ENCODE data around the gene CROCC. TPM values are rescaled to one million over a fixed set of nuclear protein-coding genes. Genes with fewer than 3 reads are reported as not detected.
"Not testable (repeated sequence)": the region's sequence is repeated elsewhere in the genome, so short reads cannot be mapped to it uniquely, and the experiment has no call there.

The CROCC gene
- total RNA-seq, 1 experiment from 2014 or later: 30.2 TPM

DNA sequence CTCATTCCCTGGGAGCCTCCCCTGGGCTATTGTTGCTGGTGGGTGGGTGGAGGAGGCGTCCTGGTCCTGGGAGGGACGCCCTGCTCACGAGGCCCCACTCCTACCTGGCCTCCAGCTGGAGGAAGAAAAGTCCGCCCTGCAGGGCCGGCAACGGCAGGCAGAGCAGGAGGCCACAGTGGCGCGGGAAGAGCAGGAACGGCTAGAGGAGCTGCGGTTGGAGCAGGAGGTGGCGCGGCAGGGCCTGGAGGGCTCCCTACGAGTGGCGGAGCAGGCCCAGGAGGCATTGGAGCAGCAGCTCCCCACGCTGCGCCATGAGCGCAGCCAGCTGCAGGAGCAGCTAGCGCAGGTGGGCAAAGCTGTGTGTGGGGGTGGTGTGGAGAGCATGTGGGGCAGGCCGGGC is 24.9 kb downstream of the CROCC start:
- CTCF ChIA-PET: no interaction called here
- TF ChIP-seq, protein P1, sequence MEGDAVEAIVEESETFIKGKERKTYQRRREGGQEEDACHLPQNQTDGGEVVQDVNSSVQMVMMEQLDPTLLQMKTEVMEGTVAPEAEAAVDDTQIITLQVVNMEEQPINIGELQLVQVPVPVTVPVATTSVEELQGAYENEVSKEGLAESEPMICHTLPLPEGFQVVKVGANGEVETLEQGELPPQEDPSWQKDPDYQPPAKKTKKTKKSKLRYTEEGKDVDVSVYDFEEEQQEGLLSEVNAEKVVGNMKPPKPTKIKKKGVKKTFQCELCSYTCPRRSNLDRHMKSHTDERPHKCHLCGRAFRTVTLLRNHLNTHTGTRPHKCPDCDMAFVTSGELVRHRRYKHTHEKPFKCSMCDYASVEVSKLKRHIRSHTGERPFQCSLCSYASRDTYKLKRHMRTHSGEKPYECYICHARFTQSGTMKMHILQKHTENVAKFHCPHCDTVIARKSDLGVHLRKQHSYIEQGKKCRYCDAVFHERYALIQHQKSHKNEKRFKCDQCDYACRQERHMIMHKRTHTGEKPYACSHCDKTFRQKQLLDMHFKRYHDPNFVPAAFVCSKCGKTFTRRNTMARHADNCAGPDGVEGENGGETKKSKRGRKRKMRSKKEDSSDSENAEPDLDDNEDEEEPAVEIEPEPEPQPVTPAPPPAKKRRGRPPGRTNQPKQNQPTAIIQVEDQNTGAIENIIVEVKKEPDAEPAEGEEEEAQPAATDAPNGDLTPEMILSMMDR (conservative IDR thresholded peaks at IDR 0.05; ENCODE audit: low read depth, low read length): no peak
- no peak for TF ChIP-seq EZH2 (IDR thresholded peaks at IDR 0.05; ENCODE audit: borderline replicate concordance, low read depth, low read length, poor library complexity, severe bottlenecking)
- intact Hi-C loops (cut with micrococcal nuclease; ENCODE audit: unreplicated experiment): no loop called here
- Histone ChIP-seq H3K27ac (ENCODE audit: low read depth, low read length, poor library complexity, severe bottlenecking) (no peak overlapping the region), H3K9me3 (ENCODE audit: low read depth, low read length, poor library complexity, severe bottlenecking) (no peaks in the 10 kb centered on the region), H3K4me1 (ENCODE audit: insufficient read depth, low read length, poor library complexity, severe bottlenecking) (no peaks in the 10 kb centered on the region), H3K27me3 (replicated peaks; ENCODE audit: insufficient read depth, low read depth, low read length, poor library complexity) (no peaks in the 10 kb centered on the region), H3K4me3 (ENCODE audit: low read depth, low read length, poor library complexity, severe bottlenecking) (no peak overlapping the region), H3K36me3 (ENCODE audit: insufficient read depth, low read length, poor library complexity, severe bottlenecking) (no peaks in the 10 kb centered on the region)
- POLR2A ChIA-PET (ENCODE audit: low non-redundant PET): no interaction called here
- BruUV-seq (replicated peaks): no TSS peak
- no peak for DNase-seq (ENCODE audit: low spot score)

DNA sequence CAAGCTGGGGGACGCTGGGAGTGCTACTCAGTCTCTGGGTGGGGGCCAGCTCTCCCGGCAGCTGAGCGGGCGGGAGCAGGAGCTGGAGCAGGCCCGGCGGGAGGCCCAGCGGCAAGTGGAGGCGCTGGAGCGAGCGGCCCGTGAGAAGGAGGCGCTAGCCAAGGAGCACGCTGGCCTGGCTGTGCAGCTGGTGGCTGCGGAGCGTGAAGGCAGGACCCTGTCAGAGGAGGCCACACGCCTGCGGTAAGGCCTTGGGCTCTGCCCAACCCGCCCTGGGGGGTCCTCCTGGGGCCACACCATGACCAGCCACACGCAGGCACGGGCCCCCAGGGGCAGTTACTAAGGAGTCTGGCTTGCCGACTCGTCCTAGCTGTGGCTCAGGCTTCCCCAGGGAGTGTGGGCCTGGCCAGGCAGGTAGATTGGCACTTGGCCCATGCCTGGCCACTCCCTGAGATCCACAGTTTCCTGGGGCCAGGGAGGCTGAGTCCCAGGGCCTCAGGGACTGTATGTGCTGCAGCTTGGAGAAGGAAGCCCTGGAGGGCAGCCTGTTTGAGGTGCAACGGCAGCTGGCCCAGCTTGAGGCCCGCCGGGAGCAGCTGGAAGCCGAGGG is 26.7 kb downstream of the CROCC start:
- DNase-seq (ENCODE audit: low spot score); H3K9me3 ChIP-seq (ENCODE audit: low read depth, low read length, poor library complexity, severe bottlenecking); H3K4me3 ChIP-seq (ENCODE audit: low read depth, low read length, poor library complexity, severe bottlenecking); H3K36me3 ChIP-seq (ENCODE audit: insufficient read depth, low read length, poor library complexity, severe bottlenecking); POLR2A ChIA-PET (ENCODE audit: low non-redundant PET); intact Hi-C loops (cut with micrococcal nuclease; ENCODE audit: unreplicated experiment); BruUV-seq (replicated peaks); H3K27me3 ChIP-seq (replicated peaks; ENCODE audit: insufficient read depth, low read depth, low read length, poor library complexity); H3K27ac ChIP-seq (ENCODE audit: low read depth, low read length, poor library complexity, severe bottlenecking); H3K4me1 ChIP-seq (ENCODE audit: insufficient read depth, low read length, poor library complexity, severe bottlenecking); CTCF ChIA-PET: not testable (repeated sequence)

DNA sequence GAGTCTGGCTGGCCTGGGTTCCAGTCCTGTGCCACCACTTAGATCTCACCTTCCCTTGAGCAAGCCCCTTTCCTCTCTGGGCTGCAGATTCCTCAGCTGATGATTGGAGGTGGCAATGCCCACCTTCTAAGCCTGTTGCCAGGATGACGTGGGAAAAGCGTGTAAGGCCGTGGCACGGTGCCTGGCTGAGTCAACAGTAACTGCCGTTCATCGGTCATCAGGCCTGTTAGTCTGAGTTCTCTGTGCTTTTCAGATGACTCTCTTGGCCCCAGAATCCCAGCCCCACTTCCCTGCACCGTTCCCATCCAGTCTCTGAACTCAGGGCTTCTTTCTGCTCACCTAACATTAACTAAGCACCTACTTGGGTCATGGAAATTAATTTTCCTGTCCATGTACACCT is 27.3 kb downstream of the CROCC start:
- H3K9me3 ChIP-seq (ENCODE audit: low read depth, low read length, poor library complexity, severe bottlenecking); DNase-seq (ENCODE audit: low spot score); BruUV-seq (replicated peaks); H3K27ac ChIP-seq (ENCODE audit: low read depth, low read length, poor library complexity, severe bottlenecking); H3K4me1 ChIP-seq (ENCODE audit: insufficient read depth, low read length, poor library complexity, severe bottlenecking); H3K27me3 ChIP-seq (replicated peaks; ENCODE audit: insufficient read depth, low read depth, low read length, poor library complexity); POLR2A ChIA-PET (ENCODE audit: low non-redundant PET); H3K36me3 ChIP-seq (ENCODE audit: insufficient read depth, low read length, poor library complexity, severe bottlenecking); H3K4me3 ChIP-seq (ENCODE audit: low read depth, low read length, poor library complexity, severe bottlenecking); intact Hi-C loops (cut with micrococcal nuclease; ENCODE audit: unreplicated experiment); CTCF ChIA-PET: not testable (repeated sequence)

DNA sequence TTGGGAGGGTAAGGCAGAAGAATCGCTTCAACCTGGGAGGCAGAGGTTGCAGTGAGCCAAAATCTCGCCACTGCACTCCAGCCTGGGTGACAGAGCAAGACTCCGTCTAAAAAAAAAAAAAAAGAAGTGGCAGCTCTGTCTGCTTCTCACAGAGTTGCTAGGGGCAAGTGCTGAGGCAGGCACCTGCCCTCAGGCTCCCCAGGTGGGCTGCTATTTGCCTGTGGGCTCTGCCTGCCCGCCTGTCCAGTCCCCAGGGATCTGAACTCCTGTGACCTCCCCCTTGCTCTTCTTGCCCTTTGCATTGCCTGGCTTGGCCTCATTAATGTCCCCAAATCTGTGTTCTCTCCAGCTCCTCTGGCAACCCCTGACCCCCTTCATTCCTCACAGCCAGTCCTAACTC is 30.6 kb downstream of the CROCC start:
- H3K4me1 ChIP-seq (ENCODE audit: insufficient read depth, low read length, poor library complexity, severe bottlenecking); H3K4me3 ChIP-seq (ENCODE audit: low read depth, low read length, poor library complexity, severe bottlenecking); H3K27me3 ChIP-seq (replicated peaks; ENCODE audit: insufficient read depth, low read depth, low read length, poor library complexity); intact Hi-C loops (cut with micrococcal nuclease; ENCODE audit: unreplicated experiment); BruUV-seq (replicated peaks); H3K36me3 ChIP-seq (ENCODE audit: insufficient read depth, low read length, poor library complexity, severe bottlenecking); H3K27ac ChIP-seq (ENCODE audit: low read depth, low read length, poor library complexity, severe bottlenecking); DNase-seq (ENCODE audit: low spot score); H3K9me3 ChIP-seq (ENCODE audit: low read depth, low read length, poor library complexity, severe bottlenecking): not testable (repeated sequence)
- ChIA-PET CTCF (interaction anchor here (0.6 to 1.6 kb wide), 8 partner anchors 94 to 600 kb away, joined by 3 to 41 read pairs (median 8); partner anchors contain the start of genes FBXO42 and NECAP2), POLR2A (ENCODE audit: low non-redundant PET) (interaction anchor here (0.7 kb wide), 1 partner anchor 49 kb away, joined by 31 read pairs; no protein-coding TSS in a partner anchor)

DNA sequence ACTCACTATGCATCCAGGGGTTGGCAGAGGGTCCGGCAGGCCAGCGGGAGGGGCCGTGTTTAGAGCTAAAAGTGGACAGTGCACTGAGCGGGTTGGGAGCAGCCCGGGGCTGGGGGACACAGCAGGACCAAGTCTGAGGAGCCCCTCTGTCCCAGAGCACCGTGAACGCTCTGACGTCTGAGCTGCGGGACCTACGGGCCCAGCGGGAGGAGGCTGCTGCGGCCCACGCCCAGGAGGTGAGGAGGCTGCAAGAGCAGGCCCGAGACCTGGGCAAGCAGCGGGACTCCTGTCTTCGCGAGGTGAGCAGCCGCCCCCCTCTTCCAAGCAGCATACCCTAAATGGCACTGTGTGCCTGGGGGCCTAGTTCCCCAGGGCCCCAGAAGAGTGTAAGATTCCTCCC is 32.8 kb downstream of the CROCC start:
- no peak overlapping the region for H3K4me3 ChIP-seq (ENCODE audit: low read depth, low read length, poor library complexity, severe bottlenecking)
- ChIA-PET POLR2A (ENCODE audit: low non-redundant PET) (no interaction called here), CTCF (no interaction called here)

More for the DNA sequence above, 32.8 kb downstream of the CROCC start:
- Histone ChIP-seq H3K27ac (ENCODE audit: low read depth, low read length, poor library complexity, severe bottlenecking) (no peak overlapping the region), H3K4me1 (ENCODE audit: insufficient read depth, low read length, poor library complexity, severe bottlenecking) (no peaks in the 10 kb centered on the region), H3K27me3 (replicated peaks; ENCODE audit: insufficient read depth, low read depth, low read length, poor library complexity) (no peaks in the 10 kb centered on the region), H3K9me3 (ENCODE audit: low read depth, low read length, poor library complexity, severe bottlenecking) (no peaks in the 10 kb centered on the region), H3K36me3 (ENCODE audit: insufficient read depth, low read length, poor library complexity, severe bottlenecking) (peaks cover 6% of the 10 kb centered on the region)
- no TSS peak for BruUV-seq (replicated peaks)
- intact Hi-C loops (cut with micrococcal nuclease; ENCODE audit: unreplicated experiment): no loop called here
- no peak for DNase-seq (ENCODE audit: low spot score)
- TF ChIP-seq, protein P1 (conservative IDR thresholded peaks at IDR 0.05; ENCODE audit: low read depth, low read length): no peak
- no peak for TF ChIP-seq EZH2 (IDR thresholded peaks at IDR 0.05; ENCODE audit: borderline replicate concordance, low read depth, low read length, poor library complexity, severe bottlenecking)
